IMR-90 (cell line): ENCODE data around the gene SMIM5. TPM values are rescaled to one million over a fixed set of nuclear protein-coding genes. Genes with fewer than 3 reads are reported as not detected.

Experiments used
- ATAC-seq: fragments of 200-7000 bp; cut with Tn5 transposase; 2 replicates; pipeline ENCODE4 v1.9.1; 2020; ENCODE audit warnings: low read depth, mild to moderate bottlenecking, moderate library complexity
- BruUV-seq: library from RNA; stranded (reverse); fragments of 400-500 nt; replicated peaks from 2 replicates; lab custom pipeline; 2021; lab: Mats Ljungman, UMichigan
- CTCF ChIA-PET: fragments of 300-600 bp; formaldehyde crosslinking; extraction: SDS; loops from one replicate; lab custom pipeline; 2021; ENCODE audit warnings: antibody characterized with exemption; lab: Yijun Ruan, JAX
- POLR2A ChIA-PET: fragments of 300-600 bp; sonication (Branson Sonifier 250); formaldehyde crosslinking; loops from one replicate; lab custom pipeline; 2022; ENCODE audit warnings: antibody characterized with exemption; ENCODE audit not compliant: unreplicated experiment; lab: Charles Lee
- DNase-seq: peaks from one replicate; pipeline ENCODE4 v3.0.0; 2013
- H2AFZ ChIP-seq: replicated peaks from 2 replicates; pipeline ENCODE3; 2013; ENCODE audit warnings: low read length, mild to moderate bottlenecking; ENCODE audit not compliant: poor library complexity
- H2AK5ac ChIP-seq: 2 replicates; pipeline ENCODE4 v1.6.1; 2013; ENCODE audit warnings: low read depth, low read length, inconsistent platforms
- H2AK9ac ChIP-seq: replicated peaks from 2 replicates; pipeline ENCODE3; 2013; ENCODE audit warnings: mild to moderate bottlenecking, low read depth, low read length, moderate library complexity; ENCODE audit not compliant: poor library complexity
- H2BK120ac ChIP-seq: 2 replicates; pipeline ENCODE4 v1.6.1; 2013; ENCODE audit warnings: low read depth, low read length, inconsistent platforms
- H2BK15ac ChIP-seq: 3 replicates; pipeline ENCODE4 v1.6.1; 2013; ENCODE audit warnings: low read depth, low read length, inconsistent platforms
- H2BK20ac ChIP-seq: 2 replicates; pipeline ENCODE4 v1.6.1; 2013; ENCODE audit warnings: low read depth, mild to moderate bottlenecking, inconsistent platforms, low read length, moderate library complexity
- H2BK5ac ChIP-seq: 2 replicates; pipeline ENCODE4 v1.6.1; 2013; ENCODE audit warnings: mild to moderate bottlenecking, low read depth, low read length, inconsistent platforms; ENCODE audit not compliant: poor library complexity, severe bottlenecking
- H3K14ac ChIP-seq: replicated peaks from 2 replicates; pipeline ENCODE4 v1.6.1; 2013; ENCODE audit warnings: low read depth, low read length, inconsistent platforms
- H3K18ac ChIP-seq: 2 replicates; pipeline ENCODE4 v1.6.1; 2013; ENCODE audit warnings: low read depth, low read length, control low read depth
- H3K23ac ChIP-seq: 2 replicates; pipeline ENCODE4 v1.6.1; 2013; ENCODE audit warnings: low read depth, low read length, inconsistent platforms
- H3K27ac ChIP-seq: 2 replicates; pipeline ENCODE4 v1.5.1; 2013; ENCODE audit warnings: mild to moderate bottlenecking, control low read depth, low read length; ENCODE audit not compliant: insufficient read depth
- H3K27me3 ChIP-seq: 2 replicates; pipeline ENCODE4 v1.6.1; 2013; ENCODE audit warnings: low read length; ENCODE audit not compliant: control insufficient read depth, insufficient read depth
- H3K36me3 ChIP-seq: 2 replicates; pipeline ENCODE4 v1.6.1; 2013; ENCODE audit warnings: low read length, mixed read lengths; ENCODE audit not compliant: control insufficient read depth, insufficient read depth
- H3K4ac ChIP-seq: 2 replicates; pipeline ENCODE4 v1.6.1; 2013; ENCODE audit warnings: low read depth, low read length, inconsistent platforms
- H3K4me1 ChIP-seq: 2 replicates; pipeline ENCODE4 v1.6.1; 2013; ENCODE audit warnings: low read length, mixed read lengths; ENCODE audit not compliant: control insufficient read depth, insufficient read depth
- H3K4me2 ChIP-seq: 2 replicates; pipeline ENCODE4 v1.6.1; 2013; ENCODE audit warnings: low read depth, mild to moderate bottlenecking, control low read depth, low read length, moderate library complexity
- H3K4me3 ChIP-seq: 2 replicates; pipeline ENCODE4 v1.5.1; 2013; ENCODE audit warnings: low read depth, mild to moderate bottlenecking, control low read depth, low read length, moderate library complexity; ENCODE audit not compliant: insufficient read depth
- H3K56ac ChIP-seq: 2 replicates; pipeline ENCODE4 v1.6.1; 2013; ENCODE audit warnings: low read length, inconsistent platforms; ENCODE audit not compliant: insufficient read depth; ENCODE audit errors: extremely low read depth
- H3K79me1 ChIP-seq, 2 experiments: 2 replicates each; pipeline ENCODE4 v1.6.1; 2013; ENCODE audit warnings: low read length in 2 of 2, inconsistent platforms in 1 of 2, low read depth in 1 of 2
- H3K9ac ChIP-seq: 2 replicates; pipeline ENCODE4 v1.6.1; 2013; ENCODE audit warnings: low read depth, low read length, control low read depth
- H3K9me1 ChIP-seq: 2 replicates; pipeline ENCODE4 v1.6.1; 2013; ENCODE audit warnings: low read length, inconsistent platforms; ENCODE audit not compliant: insufficient read depth
- H3K9me3 ChIP-seq: 2 replicates; pipeline ENCODE4 v1.6.1; 2013; ENCODE audit warnings: low read length; ENCODE audit not compliant: control insufficient read depth, insufficient read depth
- H4K20me1 ChIP-seq: 2 replicates; pipeline ENCODE4 v1.6.1; 2013; ENCODE audit warnings: low read length, inconsistent platforms; ENCODE audit not compliant: insufficient read depth
- H4K5ac ChIP-seq: 2 replicates; pipeline ENCODE4 v1.6.1; 2013; ENCODE audit warnings: mild to moderate bottlenecking, low read depth, low read length, control low read depth
- H4K8ac ChIP-seq, 2 experiments: 2 replicates each; pipeline ENCODE4 v1.6.1; 2013; ENCODE audit warnings: low read depth in 2 of 2, low read length in 2 of 2, control low read depth in 1 of 2, inconsistent platforms in 1 of 2
- H4K91ac ChIP-seq: 2 replicates; pipeline ENCODE4 v1.6.1; 2013; ENCODE audit warnings: low read depth, low read length, inconsistent platforms; ENCODE audit not compliant: insufficient read depth
- BHLHE40 ChIP-seq: fragments of 150-350 bp; IDR thresholded peaks from 2 replicates; pipeline ENCODE4 v1.6.1; 2016; ENCODE audit warnings: mild to moderate bottlenecking, low read depth, low read length
- CEBPB ChIP-seq: IDR thresholded peaks from 2 replicates; pipeline ENCODE4 v1.6.1; 2012; ENCODE audit warnings: low read depth, low read length, improper control_type of control experiment
- CHD1 ChIP-seq: IDR thresholded peaks from 2 replicates; pipeline ENCODE4 v1.6.1; 2012; ENCODE audit warnings: low read depth, low read length, improper control_type of control experiment
- ELK1 ChIP-seq: fragments of 150-350 bp; IDR thresholded peaks from 2 replicates; pipeline ENCODE4 v1.6.1; 2016; ENCODE audit warnings: low read depth, mild to moderate bottlenecking, low read length, moderate library complexity, borderline replicate concordance
- FOS ChIP-seq: fragments of 150-350 bp; IDR thresholded peaks from 2 replicates; pipeline ENCODE4 v1.6.1; 2016; ENCODE audit warnings: low read depth, low read length
- MAFK ChIP-seq: IDR thresholded peaks from 2 replicates; pipeline ENCODE4 v1.6.1; 2012; ENCODE audit warnings: low read depth, low read length, improper control_type of control experiment
- MAZ ChIP-seq: IDR thresholded peaks from 2 replicates; pipeline ENCODE4 v1.6.1; 2012; ENCODE audit warnings: low read depth, mild to moderate bottlenecking, low read length, improper control_type of control experiment, moderate library complexity, borderline replicate concordance
- MXI1 ChIP-seq: IDR thresholded peaks from 2 replicates; pipeline ENCODE4 v1.6.1; 2012; ENCODE audit warnings: low read depth, mild to moderate bottlenecking, low read length, moderate library complexity, borderline replicate concordance
- NFE2L2 ChIP-seq: fragments of 150-350 bp; IDR thresholded peaks from 2 replicates; pipeline ENCODE4 v1.6.1; 2016; ENCODE audit warnings: low read depth, mild to moderate bottlenecking, low read length
- POLR2A ChIP-seq: IDR thresholded peaks from 2 replicates; pipeline ENCODE4 v1.6.1; 2012; ENCODE audit warnings: mild to moderate bottlenecking, low read depth, low read length
- RAD21 ChIP-seq: IDR thresholded peaks from 2 replicates; pipeline ENCODE4 v1.6.1; 2012; ENCODE audit warnings: low read length, improper control_type of control experiment
- RCOR1 ChIP-seq: IDR thresholded peaks from 2 replicates; pipeline ENCODE4 v1.6.1; 2012; ENCODE audit warnings: mild to moderate bottlenecking, low read length, improper control_type of control experiment; ENCODE audit not compliant: insufficient replicate concordance
- RFX5 ChIP-seq: IDR thresholded peaks from 2 replicates; pipeline ENCODE4 v1.8.0; 2012; ENCODE audit warnings: low read depth, mild to moderate bottlenecking, low read length, moderate library complexity
- SMC3 ChIP-seq: fragments of 150-350 bp; IDR thresholded peaks from 2 replicates; pipeline ENCODE4 v1.6.1; 2016; ENCODE audit warnings: low read depth, mild to moderate bottlenecking, antibody characterized with exemption, low read length, moderate library complexity
- USF2 ChIP-seq: fragments of 150-350 bp; IDR thresholded peaks from 2 replicates; pipeline ENCODE4 v1.6.1; 2017; ENCODE audit warnings: mild to moderate bottlenecking, antibody characterized with exemption, low read length, low read depth
- whole genome bisulfite sequencing, 2 experiments: methylation state at CpG; one replicate each; pipeline versions ENCODE4 v1.1.5 to v1.1.7; 2013; ENCODE audit warnings: missing lambda C conversion rate in 2 of 2; ENCODE audit not compliant: insufficient read length in 1 of 2; ENCODE audit errors: extremely low coverage in 2 of 2; 5-methylcytosine and 5-hydroxymethylcytosine counted together
- dilution Hi-C: fragments of 300-500 bp; cut with HindIII; formaldehyde crosslinking; loops from one replicate; pipeline ENCODE4 v1.14.3; 2018; ENCODE audit warnings: low sequenced_read_pairs; ENCODE audit not compliant: unreplicated experiment
- in situ Hi-C: fragments of 300-500 bp; cut with MboI; formaldehyde crosslinking; loops from 3 replicates; pipeline ENCODE4 v1.14.3; 2019; ENCODE audit warnings: low sequenced_read_pairs, inconsistent platforms, mixed read lengths
- intact Hi-C: fragments of 100-400 bp; cut with micrococcal nuclease; formaldehyde crosslinking; loops from 2 replicates; pipeline ENCODE4 v1.10.0; 2022
- polyA plus RNA-seq, 3 experiments: library from polyadenylated mRNA; depleted of rRNA; stranded (reverse); fragments of >200 nt; gene quantifications; 2 replicates each; pipeline ENCODE4 v1.2.3, GENCODE V29; 2012; ENCODE audit warnings: low replicate concordance in 1 of 3
- total RNA-seq: library from RNA; depleted of rRNA; stranded (reverse); fragments of >200 nt; gene quantifications from 2 replicates; pipeline ENCODE4 v1.2.3, GENCODE V29; 2012

SMIM5 gene
- total and polyA plus RNA-seq, 2 of the 4 experiments (the other 2 are of a cell fraction), result not detected

GRCh38 chr17:75633486-75634375, 497 bp downstream of the SMIM5 start:
- dilution Hi-C loops, result no loop called here
- ATAC-seq, result peak; percentile 83
- Histone ChIP-seq H3K4ac (peak overlapping the region; percentile 22; the same call in 1 of the 2 replicates), H4K20me1 (peaks cover 9% of the 10 kb centered on the region), H4K5ac (no peak overlapping the region), H4K8ac (no peak overlapping the region; a peak in 1 of 4 replicates), H3K9me3 (no peaks in the 10 kb centered on the region), H2BK120ac (no peak overlapping the region), H3K79me1 (peaks cover 0 to 3% of the 10 kb centered on the region in 2 experiments; a peak in 1 of 4 replicates), H3K36me3 (peaks cover 10% of the 10 kb centered on the region; the same call in 1 of the 2 replicates), H3K9me1 (no peaks in the 10 kb centered on the region), H2AK9ac (peak overlapping the region; percentile 22), H2BK5ac (peak overlapping the region; percentile 2), H2BK20ac (no peak overlapping the region), H3K4me3 (no peak overlapping the region), H3K27ac (peak overlapping the region; percentile 0; the same call in 1 of the 2 replicates), H3K4me1 (peaks cover 15% of the 10 kb centered on the region), H3K23ac (no peak overlapping the region), H3K14ac (no peak overlapping the region; the same call in 1 of the 2 replicates), H3K27me3 (no peaks in the 10 kb centered on the region), H4K91ac (peak overlapping the region; percentile 30; the same call in 1 of the 2 replicates), H2BK15ac (no peak overlapping the region), H2AFZ (peak overlapping the region; percentile 88), H3K18ac (no peak overlapping the region), H2AK5ac (no peak overlapping the region; the same call in 1 of the 2 replicates), H3K9ac (no peak overlapping the region), H3K4me2 (peak overlapping the region; percentile 40; the same call in 1 of the 2 replicates), H3K56ac (no peak overlapping the region)
- in situ Hi-C loops, result loop anchor here (5.0 kb wide), 1 partner anchor 114 kb away; no protein-coding TSS in a partner anchor
- ChIA-PET POLR2A (no interaction called here), CTCF (interaction anchor here (0.6 to 2.3 kb wide), 22 partner anchors 10 to 1000 kb away, joined by 3 to 53 read pairs (median 4); partner anchors contain the start of gene RECQL5)
- peak; percentile 88 for DNase-seq
- no TSS peak for BruUV-seq
- 0% methylated on average over 5 of the region's 27 CpGs; no CpG with 5 or more reads in 1 of the 2 experiments for WGBS, 2 experiments
- intact Hi-C loops, result loop anchor here (1.0 to 5.0 kb wide), 3 partner anchors 114 to 207 kb away; partner anchors contain the start of genes CASKIN2 and TSEN54
- TF ChIP-seq RFX5, result no peak
- 0 out of 2 replicates have a peak, but pooled peaks have one; percentile 32 for TF ChIP-seq BHLHE40
- TF ChIP-seq RAD21, result 0 out of 2 replicates have a peak, but pooled peaks have one; percentile 11
- TF ChIP-seq MXI1, result peak; percentile 95
- TF ChIP-seq MAZ, result peak; percentile 43; the same call in 1 of the 2 replicates
- no peak for TF ChIP-seq CHD1
- no peak for TF ChIP-seq CEBPB
- TF ChIP-seq ELK1, result no peak
- TF ChIP-seq POLR2A, result no peak
- TF ChIP-seq MAFK, result no peak
- no peak for TF ChIP-seq NFE2L2
- no peak; the same call in 1 of the 2 replicates for TF ChIP-seq SMC3
- TF ChIP-seq USF2, result peak; percentile 32; the same call in 1 of the 2 replicates
- no peak for TF ChIP-seq RCOR1
- no peak for TF ChIP-seq FOS
